ENCODE measurements around the gene PRICKLE4. TPM values are rescaled to one million over a fixed set of nuclear protein-coding genes. Genes with fewer than 3 reads are reported as not detected.

Gene PRICKLE4
- total and polyA plus RNA-seq, 10 donors = 0.41 to 32.8 (median 10.6) TPM

DNA sequence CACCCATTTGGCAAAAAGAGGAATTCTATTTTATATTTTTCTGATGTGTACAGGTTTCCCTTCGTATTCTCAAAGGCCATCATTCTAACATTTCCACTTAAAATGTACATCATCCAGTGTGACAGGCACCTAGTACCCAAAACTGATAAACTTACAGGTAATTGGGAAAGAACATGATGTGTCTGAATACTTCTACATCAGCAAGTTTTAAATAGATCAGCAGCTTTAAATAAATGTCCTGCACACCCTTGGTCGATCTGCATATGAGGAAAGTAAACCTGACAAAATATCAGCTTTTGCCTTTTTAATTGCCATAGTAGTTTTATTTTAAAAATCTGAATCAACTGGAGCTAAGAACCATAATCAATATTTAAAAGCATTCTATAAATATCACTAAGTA, 33.4 kb downstream of the PRICKLE4 start:
- H3K27ac ChIP-seq = no peak overlapping the region
- no peaks in the 10 kb centered on the region for H3K27me3 ChIP-seq (replicated peaks in 1 of 7)
- no peaks in the 10 kb centered on the region for H3K9me3 ChIP-seq
- DNase-seq = no peak
- WGBS, 5 donors = 88 to 94% (median 90%) methylated on average over 2 of the region's 2 CpGs
- H3K4me3 ChIP-seq = no peak overlapping the region
- H3K4me1 ChIP-seq = no peaks in the 10 kb centered on the region
- TF ChIP-seq POLR2A (IDR thresholded peaks at IDR 0.05) (no peak), POLR2AphosphoS5 (IDR thresholded peaks at IDR 0.05) (no peak)
- TF ChIP-seq, protein P1, sequence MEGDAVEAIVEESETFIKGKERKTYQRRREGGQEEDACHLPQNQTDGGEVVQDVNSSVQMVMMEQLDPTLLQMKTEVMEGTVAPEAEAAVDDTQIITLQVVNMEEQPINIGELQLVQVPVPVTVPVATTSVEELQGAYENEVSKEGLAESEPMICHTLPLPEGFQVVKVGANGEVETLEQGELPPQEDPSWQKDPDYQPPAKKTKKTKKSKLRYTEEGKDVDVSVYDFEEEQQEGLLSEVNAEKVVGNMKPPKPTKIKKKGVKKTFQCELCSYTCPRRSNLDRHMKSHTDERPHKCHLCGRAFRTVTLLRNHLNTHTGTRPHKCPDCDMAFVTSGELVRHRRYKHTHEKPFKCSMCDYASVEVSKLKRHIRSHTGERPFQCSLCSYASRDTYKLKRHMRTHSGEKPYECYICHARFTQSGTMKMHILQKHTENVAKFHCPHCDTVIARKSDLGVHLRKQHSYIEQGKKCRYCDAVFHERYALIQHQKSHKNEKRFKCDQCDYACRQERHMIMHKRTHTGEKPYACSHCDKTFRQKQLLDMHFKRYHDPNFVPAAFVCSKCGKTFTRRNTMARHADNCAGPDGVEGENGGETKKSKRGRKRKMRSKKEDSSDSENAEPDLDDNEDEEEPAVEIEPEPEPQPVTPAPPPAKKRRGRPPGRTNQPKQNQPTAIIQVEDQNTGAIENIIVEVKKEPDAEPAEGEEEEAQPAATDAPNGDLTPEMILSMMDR (IDR thresholded peaks at IDR 0.05 in 8 of 11, conservative IDR thresholded peaks at IDR 0.05 in 3 of 11) = no peak
- intact Hi-C loops (cut with DNase I; ENCODE audit: low total_unique reads) = no loop called here
- H3K36me3 ChIP-seq = no peaks in the 10 kb centered on the region

DNA sequence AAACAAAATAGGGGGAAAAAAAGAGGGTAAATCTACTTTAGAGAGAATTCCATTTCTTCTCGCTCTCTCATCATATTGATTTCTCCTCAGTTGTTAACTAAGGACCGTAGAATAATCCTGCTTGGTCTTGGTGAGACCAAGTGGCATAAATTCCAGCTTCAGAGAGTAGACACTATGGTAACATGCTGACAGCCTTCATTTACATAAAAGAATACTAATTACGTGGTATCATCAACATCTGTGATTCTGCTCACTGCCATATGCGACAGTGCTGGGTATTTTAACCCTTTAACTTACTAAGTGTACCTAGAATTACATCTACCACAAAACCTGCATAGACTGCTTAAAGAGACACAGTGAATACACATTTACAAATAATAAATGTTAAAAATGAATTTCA, 34.0 kb downstream of the PRICKLE4 start:
- no peaks in the 10 kb centered on the region for H3K9me3 ChIP-seq
- intact Hi-C loops (cut with DNase I; ENCODE audit: low total_unique reads) = no loop called here
- no peak for DNase-seq
- H3K27me3 ChIP-seq (replicated peaks in 1 of 7) = no peaks in the 10 kb centered on the region
- 71 to 90% (median 82%) methylated on average over 4 of the region's 4 CpGs for WGBS, 5 donors
- no peak overlapping the region for H3K27ac ChIP-seq
- TF ChIP-seq POLR2A (IDR thresholded peaks at IDR 0.05) (no peak), POLR2AphosphoS5 (IDR thresholded peaks at IDR 0.05) (no peak)
- TF ChIP-seq, protein P1 (IDR thresholded peaks at IDR 0.05 in 8 of 11, conservative IDR thresholded peaks at IDR 0.05 in 3 of 11) = no peak
- no peak overlapping the region for H3K4me3 ChIP-seq
- H3K36me3 ChIP-seq = no peaks in the 10 kb centered on the region
- H3K4me1 ChIP-seq = no peaks in the 10 kb centered on the region

DNA sequence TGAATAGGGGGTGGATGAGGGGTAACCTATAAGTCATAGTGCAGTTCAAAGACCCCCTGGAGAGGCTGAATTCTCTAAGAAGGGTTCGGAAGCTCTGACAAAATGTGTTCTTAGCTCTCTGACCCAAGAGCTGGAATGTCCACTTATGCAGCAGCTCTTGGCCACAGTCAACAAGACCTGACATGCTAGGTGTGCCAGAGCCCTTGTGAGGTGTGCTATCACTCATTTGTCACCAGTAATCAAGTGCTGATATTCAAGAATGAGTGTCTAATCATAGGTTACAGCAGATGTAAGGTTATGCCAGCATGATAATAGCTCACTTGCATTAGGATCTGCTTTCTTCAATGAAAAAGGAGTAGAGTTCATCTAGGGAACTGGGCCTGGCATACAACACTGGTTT, 35.0 kb downstream of the PRICKLE4 start:
- intact Hi-C loops (cut with DNase I; ENCODE audit: low total_unique reads) = no loop called here
- H3K27ac ChIP-seq = no peak overlapping the region
- 88 to 97% (median 93%) methylated on average over 1 of the region's 1 CpG for WGBS, 5 donors
- H3K9me3 ChIP-seq = no peaks in the 10 kb centered on the region
- no peaks in the 10 kb centered on the region for H3K4me1 ChIP-seq
- no peaks in the 10 kb centered on the region for H3K36me3 ChIP-seq
- H3K27me3 ChIP-seq (replicated peaks in 1 of 7) = no peaks in the 10 kb centered on the region
- H3K4me3 ChIP-seq = no peak overlapping the region
- TF ChIP-seq, protein P1 (IDR thresholded peaks at IDR 0.05 in 8 of 11, conservative IDR thresholded peaks at IDR 0.05 in 3 of 11) = no peak
- TF ChIP-seq POLR2A (IDR thresholded peaks at IDR 0.05) = no peak
- no peak for TF ChIP-seq POLR2AphosphoS5 (IDR thresholded peaks at IDR 0.05)
- no peak for DNase-seq

DNA sequence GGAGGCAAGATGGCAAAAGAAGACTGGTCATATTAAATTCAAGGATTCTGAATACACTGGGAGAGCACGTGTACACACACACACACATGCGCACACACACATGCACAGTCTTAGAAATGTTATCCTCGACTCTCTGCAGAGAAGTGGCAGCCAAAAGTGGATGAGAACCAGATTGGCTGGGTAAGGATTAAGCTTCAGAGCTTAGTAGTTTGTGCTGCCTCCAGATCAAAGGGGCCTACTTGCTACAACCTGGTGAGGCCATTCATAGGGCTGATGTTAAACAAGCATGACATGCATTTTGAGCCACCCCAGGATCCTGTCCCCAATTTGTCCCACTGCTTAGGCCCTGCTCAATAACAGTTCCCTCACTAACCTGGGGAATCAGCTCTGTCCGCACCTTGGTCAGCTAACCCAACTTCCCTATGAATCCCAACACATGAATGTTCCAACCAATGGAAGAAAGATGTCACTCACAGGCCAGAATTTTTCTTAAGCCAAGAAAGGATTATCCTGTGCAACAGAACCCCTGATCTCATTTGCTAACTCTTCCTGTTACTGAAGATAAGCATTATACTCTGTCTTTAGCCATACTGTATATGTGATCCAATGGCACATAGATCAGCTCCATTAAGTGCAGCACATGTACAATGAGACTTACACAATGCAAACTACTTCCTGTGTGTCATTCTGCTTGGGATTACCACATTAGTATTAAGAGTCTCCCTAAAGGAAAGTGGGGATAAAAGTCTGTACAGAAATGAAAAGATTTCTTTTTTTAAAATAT, 37.9 kb downstream of the PRICKLE4 start:
- no peaks in the 10 kb centered on the region for H3K36me3 ChIP-seq
- WGBS, 5 donors = 81 to 94% (median 85%) methylated on average over 4 of the region's 4 CpGs
- DNase-seq = no peak
- H3K27me3 ChIP-seq (replicated peaks in 1 of 7) = no peaks in the 10 kb centered on the region
- H3K4me3 ChIP-seq = no peak overlapping the region
- H3K9me3 ChIP-seq = no peaks in the 10 kb centered on the region
- H3K4me1 ChIP-seq = peaks cover 0 to 5% (median 0%) of the 10 kb centered on the region in 6 donors
- TF ChIP-seq, protein P1 (IDR thresholded peaks at IDR 0.05 in 8 of 11, conservative IDR thresholded peaks at IDR 0.05 in 3 of 11) = no peak
- TF ChIP-seq POLR2A (IDR thresholded peaks at IDR 0.05) (no peak), POLR2AphosphoS5 (IDR thresholded peaks at IDR 0.05) (no peak)
- H3K27ac ChIP-seq = no peak overlapping the region
- intact Hi-C loops (cut with DNase I; ENCODE audit: low total_unique reads) = no loop called here

All from spleen (tissue), 11 donors.